Endodermal cell (in vitro differentiated cells): ENCODE measurements around the gene SGF29. TPM values are rescaled to one million over a fixed set of nuclear protein-coding genes. Genes with fewer than 3 reads are reported as not detected.
A peak's percentile ranks its signal among the peaks of the same experiment; 100 is the strongest.
"Not testable (repeated sequence)": the region's sequence is repeated elsewhere in the genome, so short reads cannot be mapped to it uniquely, and the experiment has no call there.

Experiments used
- DNase-seq: peaks from one replicate; pipeline ENCODE4 v3.0.0-alpha.2; 2017
- H3K27ac ChIP-seq: 2 replicates; pipeline ENCODE4 v1.5.1; 2013; ENCODE audit warnings: mild to moderate bottlenecking, low read depth, low read length, moderate library complexity
- H3K27me3 ChIP-seq: 2 replicates; pipeline ENCODE4 v1.6.1; 2013; ENCODE audit warnings: mild to moderate bottlenecking, low read length, moderate library complexity; ENCODE audit not compliant: insufficient read depth, control insufficient read depth, poor library complexity, severe bottlenecking
- H3K36me3 ChIP-seq: 2 replicates; pipeline ENCODE4 v1.7.0; 2013; ENCODE audit warnings: mild to moderate bottlenecking, low read length, moderate library complexity; ENCODE audit not compliant: control insufficient read depth, insufficient read depth
- H3K4me1 ChIP-seq: one replicate; pipeline ENCODE4 v1.7.0; 2013; ENCODE audit warnings: low read length; ENCODE audit not compliant: control insufficient read depth, insufficient read depth
- H3K4me3 ChIP-seq: 2 replicates; pipeline ENCODE4 v1.5.1; 2013; ENCODE audit warnings: mild to moderate bottlenecking, low read length, moderate library complexity
- H3K9ac ChIP-seq: 2 replicates; pipeline ENCODE4 v1.6.1; 2013; ENCODE audit warnings: mild to moderate bottlenecking, low read length, moderate library complexity; ENCODE audit not compliant: poor library complexity, severe bottlenecking; ENCODE audit errors: extremely low read depth
- H3K9me3 ChIP-seq: 2 replicates; pipeline ENCODE4 v1.6.1; 2013; ENCODE audit warnings: mild to moderate bottlenecking, low read length, moderate library complexity; ENCODE audit not compliant: control insufficient read depth
- H3K27ac Mint-ChIP-seq: 2 replicates; pipeline ENCODE4 v1.8.0; 2020; ENCODE audit warnings: mixed read lengths
- H3K27me3 Mint-ChIP-seq: 2 replicates; pipeline ENCODE4 v1.8.0; 2021; ENCODE audit warnings: mild to moderate bottlenecking, mixed read lengths; ENCODE audit not compliant: insufficient read depth
- H3K36me3 Mint-ChIP-seq: 2 replicates; pipeline ENCODE4 v1.8.0; 2020; ENCODE audit warnings: low read depth, mixed read lengths
- H3K4me1 Mint-ChIP-seq: 2 replicates; pipeline ENCODE4 v1.8.0; 2020; ENCODE audit warnings: mixed read lengths
- H3K4me3 Mint-ChIP-seq: 2 replicates; pipeline ENCODE4 v1.8.0; 2020; ENCODE audit warnings: mild to moderate bottlenecking, moderate library complexity, mixed read lengths
- H3K9me3 Mint-ChIP-seq: 2 replicates; pipeline ENCODE4 v1.8.0; 2020; ENCODE audit warnings: mild to moderate bottlenecking, mixed read lengths
- CTCF ChIP-seq: fragments of 200-600 bp; sonication (generic); conservative IDR thresholded peaks from 2 replicates; pipeline ENCODE4 v1.5.0; 2021; ENCODE audit warnings: antibody characterized with exemption, mild to moderate bottlenecking
- WGBS, 2 experiments: methylation state at CpG; one replicate each; pipeline versions ENCODE4 v1.1.5 to v1.1.7; 2013; ENCODE audit warnings: missing lambda C conversion rate in 2 of 2, mixed read lengths in 1 of 2; ENCODE audit not compliant: insufficient coverage in 1 of 2, insufficient read length in 1 of 2; 5-methylcytosine and 5-hydroxymethylcytosine counted together
- total RNA-seq, 2 donors: library from RNA; stranded (reverse); fragmentation: NEBNext Ultra II Directional in 1 of 2; extraction: Animal tissue kit (Norgen Biotek cat#: 25700) in 1 of 2; gene quantifications; 2 replicates in 1 of 2; 3 replicates in 1 of 2; pipeline ENCODE4 v1.2.1, GENCODE V29; 2021

Gene SGF29
- total RNA-seq, 2 donors from 2014 or later = 16.5 to 18.9 TPM

GRCh38 chr16:28604186-28604565, 50.5 kb downstream of the SGF29 start:
- WGBS, 2 experiments = 80 to 95% methylated on average over 1 to 6 of the region's 8 CpGs
- peaks cover 2% of the 10 kb centered on the region for H3K27me3 Mint-ChIP-seq
- no peak overlapping the region for H3K4me3 ChIP-seq
- no peaks in the 10 kb centered on the region for H3K9me3 ChIP-seq
- H3K27me3 ChIP-seq = no peaks in the 10 kb centered on the region
- no peak for DNase-seq
- H3K9me3 Mint-ChIP-seq = no peaks in the 10 kb centered on the region
- no peaks in the 10 kb centered on the region for H3K4me1 Mint-ChIP-seq
- H3K27ac ChIP-seq = no peak overlapping the region
- TF ChIP-seq CTCF = no peak
- H3K4me3 Mint-ChIP-seq = no peak overlapping the region
- H3K4me1 ChIP-seq = no peaks in the 10 kb centered on the region
- no peak overlapping the region for H3K9ac ChIP-seq
- H3K36me3 Mint-ChIP-seq = no peaks in the 10 kb centered on the region
- H3K36me3 ChIP-seq = no peaks in the 10 kb centered on the region
- H3K27ac Mint-ChIP-seq = no peak overlapping the region

- peak; percentile 27 for DNase-seq
- Histone ChIP-seq H3K36me3 (no peaks in the 10 kb centered on the region), H3K27ac (no peak overlapping the region), H3K9me3 (no peaks in the 10 kb centered on the region), H3K9ac (no peak overlapping the region), H3K4me1 (no peaks in the 10 kb centered on the region), H3K27me3 (no peaks in the 10 kb centered on the region), H3K4me3 (no peak overlapping the region)
- WGBS, 2 experiments = 83 to 85% methylated on average over 4 to 14 of the region's 16 CpGs
- Mint-ChIP-seq H3K36me3 (no peaks in the 10 kb centered on the region), H3K27me3 (no peaks in the 10 kb centered on the region), H3K9me3 (no peaks in the 10 kb centered on the region), H3K27ac (no peak overlapping the region), H3K4me3 (no peak overlapping the region), H3K4me1 (no peaks in the 10 kb centered on the region)
- TF ChIP-seq CTCF = no peak
These were observed 52.8 kb downstream of the SGF29 start for GRCh38 chr16:28606291-28607115.

- Histone ChIP-seq H3K27ac (no peak overlapping the region), H3K36me3 (no peaks in the 10 kb centered on the region), H3K9me3 (no peaks in the 10 kb centered on the region), H3K27me3 (no peaks in the 10 kb centered on the region), H3K9ac (no peak overlapping the region), H3K4me3 (no peak overlapping the region), H3K4me1 (no peaks in the 10 kb centered on the region)
- no peak overlapping the region for H3K27ac Mint-ChIP-seq
- H3K27me3 Mint-ChIP-seq = no peaks in the 10 kb centered on the region
- no peaks in the 10 kb centered on the region for H3K9me3 Mint-ChIP-seq
- H3K4me3 Mint-ChIP-seq = no peak overlapping the region
- no peaks in the 10 kb centered on the region for H3K36me3 Mint-ChIP-seq
- peak; percentile 20 for DNase-seq
- no peak for TF ChIP-seq CTCF
- WGBS, 2 experiments = 89 to 93% methylated on average over 5 to 9 of the region's 9 CpGs
- H3K4me1 Mint-ChIP-seq = no peaks in the 10 kb centered on the region
These were observed 53.5 kb downstream of the SGF29 start for GRCh38 chr16:28607116-28607623.

GRCh38 chr16:28607681-28608495, 54.2 kb downstream of the SGF29 start:
- H3K27me3 Mint-ChIP-seq, H3K36me3 Mint-ChIP-seq, H3K9me3 Mint-ChIP-seq, H3K4me3 ChIP-seq, H3K9me3 ChIP-seq, H3K27ac ChIP-seq, H3K4me1 ChIP-seq, H3K27ac Mint-ChIP-seq, H3K4me3 Mint-ChIP-seq, H3K36me3 ChIP-seq, H3K27me3 ChIP-seq, H3K9ac ChIP-seq, DNase-seq, H3K4me1 Mint-ChIP-seq: not testable (repeated sequence)
- WGBS, 2 experiments = 95 to 100% methylated on average over 4 to 9 of the region's 10 CpGs

- H3K9me3 Mint-ChIP-seq, H3K36me3 ChIP-seq, H3K27me3 ChIP-seq, H3K4me1 Mint-ChIP-seq, H3K4me3 Mint-ChIP-seq, H3K4me1 ChIP-seq, H3K4me3 ChIP-seq, H3K27ac ChIP-seq, H3K27ac Mint-ChIP-seq, H3K27me3 Mint-ChIP-seq, H3K9me3 ChIP-seq, H3K36me3 Mint-ChIP-seq, H3K9ac ChIP-seq: not testable (repeated sequence)
- DNase-seq = peak; percentile 34
- 92% methylated on average over 2 of the region's 7 CpGs; no CpG with 5 or more reads in 1 of the 2 experiments for WGBS, 2 experiments
These were observed 54.7 kb downstream of the SGF29 start for GRCh38 chr16:28608496-28608808.
